Measurements from ENCODE around the gene ITPKA.

Gene ITPKA

DNA sequence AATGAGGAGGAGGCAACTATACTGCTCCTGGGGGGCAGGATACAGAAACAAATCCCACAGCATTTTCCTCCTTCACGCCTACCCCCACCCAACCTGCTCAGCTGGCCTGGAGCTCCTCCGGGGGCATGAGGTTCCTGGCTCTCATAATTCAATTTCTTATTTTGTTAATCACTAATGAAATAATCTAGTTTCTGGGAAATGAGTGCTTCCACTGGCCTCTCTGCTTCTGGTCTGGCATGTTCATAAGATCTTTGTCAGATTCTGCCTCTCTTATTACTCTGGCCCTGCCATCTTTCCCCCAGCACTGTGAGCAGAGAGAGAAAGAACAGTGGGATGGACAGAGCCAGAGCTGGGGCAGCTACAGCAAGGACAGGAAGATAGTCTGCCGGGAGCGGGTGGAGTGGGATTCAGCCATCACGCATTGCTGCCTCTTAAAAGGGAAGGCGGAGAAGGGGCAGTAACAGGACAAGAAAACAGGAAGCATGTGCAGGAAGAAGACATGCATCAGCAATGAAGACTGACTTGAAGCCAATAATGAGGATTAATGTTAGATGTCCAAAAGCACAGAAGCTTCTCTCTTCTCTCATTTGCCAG lies 36.8 kb downstream of the ITPKA start:
- Histone ChIP-seq H3K4me3 (ENCODE audit: low read depth, low read length) (no peak overlapping the region), H3K4me2 (ENCODE audit: low read length) (no peak overlapping the region), H2BK12ac (ENCODE audit: low read length) (no peak overlapping the region), H4K91ac (ENCODE audit: low read depth, low read length) (no peak overlapping the region), H2AFZ (ENCODE audit: insufficient read depth, low read length, poor library complexity) (no peak overlapping the region), H3K4ac (ENCODE audit: low read depth, low read length) (no peak overlapping the region), H2BK120ac (ENCODE audit: insufficient read depth, low read length, poor library complexity) (no peak overlapping the region), H4K8ac (ENCODE audit: low read depth, low read length) (no peak overlapping the region), H3K18ac (ENCODE audit: low read length) (no peak overlapping the region), H3K23ac (ENCODE audit: low read length) (no peak overlapping the region), H2AK5ac (ENCODE audit: low read length) (no peak overlapping the region), H3K36me3 (ENCODE audit: control insufficient read depth in 1 of 2, insufficient read depth in 2 of 2, low read length in 2 of 2) (peaks cover 59 to 72% of the 10 kb centered on the region in 2 experiments), H2BK5ac (ENCODE audit: low read depth, low read length, poor library complexity) (no peak overlapping the region), H3K9me3 (ENCODE audit: insufficient read depth, low read depth, low read length) (no peaks in the 10 kb centered on the region), H3K14ac (ENCODE audit: low read length) (no peak overlapping the region), H3K27ac (ENCODE audit: low read depth, low read length) (no peak overlapping the region), H3K4me1 (ENCODE audit: control insufficient read depth in 1 of 2, insufficient read depth in 2 of 2, low read length in 2 of 2) (no peaks in the 10 kb centered on the region), H3K79me2 (ENCODE audit: control insufficient read depth, insufficient read depth, low read length, poor library complexity) (no peaks in the 10 kb centered on the region), H3K9ac (ENCODE audit: low read length) (no peak overlapping the region), H3K27me3 (ENCODE audit: insufficient read depth, low read length) (no peaks in the 10 kb centered on the region), H4K12ac (ENCODE audit: low read depth, low read length) (no peak overlapping the region), H3K79me1 (ENCODE audit: low read length) (no peaks in the 10 kb centered on the region)
- DNase-seq: no peak
- WGBS (ENCODE audit: extremely low coverage, insufficient coverage, insufficient read length): no CpG with 5 or more reads among the region's 6 CpGs

DNA sequence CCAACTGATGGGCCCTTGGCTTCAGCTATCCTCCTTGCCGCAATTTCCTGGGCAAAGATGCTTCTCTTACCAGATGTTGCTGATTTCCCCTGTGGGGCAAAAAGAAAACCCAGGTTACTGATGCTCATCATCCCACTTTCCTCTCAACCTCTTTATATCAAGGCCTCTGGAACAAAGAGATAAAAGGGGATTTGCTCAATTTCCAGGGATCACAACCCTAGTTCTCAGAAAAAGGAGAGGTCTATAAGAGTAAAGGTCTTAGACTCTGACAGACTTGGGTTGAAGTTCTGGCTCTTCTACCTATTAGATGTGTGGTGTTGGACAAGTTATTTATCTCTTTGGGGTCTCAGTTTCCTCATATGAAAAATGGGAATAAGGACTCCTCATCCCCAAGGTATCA lies 41.9 kb downstream of the ITPKA start:
- Histone ChIP-seq H3K79me1 (ENCODE audit: low read length) (no peaks in the 10 kb centered on the region), H4K8ac (ENCODE audit: low read depth, low read length) (no peak overlapping the region), H3K79me2 (ENCODE audit: control insufficient read depth, insufficient read depth, low read length, poor library complexity) (no peaks in the 10 kb centered on the region), H2BK5ac (ENCODE audit: low read depth, low read length, poor library complexity) (no peak overlapping the region), H2AFZ (ENCODE audit: insufficient read depth, low read length, poor library complexity) (no peak overlapping the region), H2BK120ac (ENCODE audit: insufficient read depth, low read length, poor library complexity) (no peak overlapping the region), H3K4me1 (ENCODE audit: control insufficient read depth in 1 of 2, insufficient read depth in 2 of 2, low read length in 2 of 2) (no peaks in the 10 kb centered on the region), H3K4me3 (ENCODE audit: low read depth, low read length) (no peak overlapping the region), H3K23ac (ENCODE audit: low read length) (no peak overlapping the region), H3K36me3 (ENCODE audit: control insufficient read depth in 1 of 2, insufficient read depth in 2 of 2, low read length in 2 of 2) (peaks cover 36 to 44% of the 10 kb centered on the region in 2 experiments), H2AK5ac (ENCODE audit: low read length) (no peak overlapping the region), H3K4ac (ENCODE audit: low read depth, low read length) (no peak overlapping the region), H2BK12ac (ENCODE audit: low read length) (no peak overlapping the region), H3K9ac (ENCODE audit: low read length) (no peak overlapping the region), H4K12ac (ENCODE audit: low read depth, low read length) (no peak overlapping the region), H4K91ac (ENCODE audit: low read depth, low read length) (no peak overlapping the region), H3K4me2 (ENCODE audit: low read length) (no peak overlapping the region), H3K27me3 (ENCODE audit: insufficient read depth, low read length) (no peaks in the 10 kb centered on the region), H3K9me3 (ENCODE audit: insufficient read depth, low read depth, low read length) (no peaks in the 10 kb centered on the region), H3K27ac (ENCODE audit: low read depth, low read length) (no peak overlapping the region), H3K18ac (ENCODE audit: low read length) (no peak overlapping the region), H3K14ac (ENCODE audit: low read length) (no peak overlapping the region)
- no CpG with 5 or more reads among the region's 1 CpG for WGBS (ENCODE audit: extremely low coverage, insufficient coverage, insufficient read length)
- no peak for DNase-seq

- Histone ChIP-seq H3K4me1 (ENCODE audit: control insufficient read depth in 1 of 2, insufficient read depth in 2 of 2, low read length in 2 of 2) (no peaks in the 10 kb centered on the region), H3K23ac (ENCODE audit: low read length) (no peak overlapping the region), H3K4me3 (ENCODE audit: low read depth, low read length) (peak overlapping the region; percentile 19), H2BK120ac (ENCODE audit: insufficient read depth, low read length, poor library complexity) (no peak overlapping the region), H3K79me2 (ENCODE audit: control insufficient read depth, insufficient read depth, low read length, poor library complexity) (no peaks in the 10 kb centered on the region), H2AK5ac (ENCODE audit: low read length) (no peak overlapping the region), H4K12ac (ENCODE audit: low read depth, low read length) (no peak overlapping the region), H3K36me3 (ENCODE audit: control insufficient read depth in 1 of 2, insufficient read depth in 2 of 2, low read length in 2 of 2) (peaks cover 30 to 37% of the 10 kb centered on the region in 2 experiments), H3K27ac (ENCODE audit: low read depth, low read length) (no peak overlapping the region), H3K14ac (ENCODE audit: low read length) (no peak overlapping the region), H3K18ac (ENCODE audit: low read length) (no peak overlapping the region), H3K9me3 (ENCODE audit: insufficient read depth, low read depth, low read length) (no peaks in the 10 kb centered on the region), H2BK12ac (ENCODE audit: low read length) (no peak overlapping the region), H3K4ac (ENCODE audit: low read depth, low read length) (no peak overlapping the region), H4K91ac (ENCODE audit: low read depth, low read length) (no peak overlapping the region), H2BK5ac (ENCODE audit: low read depth, low read length, poor library complexity) (no peak overlapping the region), H2AFZ (ENCODE audit: insufficient read depth, low read length, poor library complexity) (no peak overlapping the region), H3K79me1 (ENCODE audit: low read length) (no peaks in the 10 kb centered on the region), H3K9ac (ENCODE audit: low read length) (no peak overlapping the region), H4K8ac (ENCODE audit: low read depth, low read length) (no peak overlapping the region), H3K4me2 (ENCODE audit: low read length) (no peak overlapping the region), H3K27me3 (ENCODE audit: insufficient read depth, low read length) (no peaks in the 10 kb centered on the region)
- no CpG with 5 or more reads among the region's 11 CpGs for WGBS (ENCODE audit: extremely low coverage, insufficient coverage, insufficient read length)
- no peak for DNase-seq
Measured at GRCh38 chr15:41536866-41537265, 43.2 kb downstream of the ITPKA start.

GRCh38 chr15:41543521-41543870 lies 49.8 kb downstream of the ITPKA start:
- H2AK5ac ChIP-seq (ENCODE audit: low read length): no peak overlapping the region
- H3K9me3 ChIP-seq (ENCODE audit: insufficient read depth, low read depth, low read length): no peaks in the 10 kb centered on the region

More at GRCh38 chr15:41543521-41543870, 49.8 kb downstream of the ITPKA start:
- H3K36me3 ChIP-seq (ENCODE audit: control insufficient read depth in 1 of 2, insufficient read depth in 2 of 2, low read length in 2 of 2): no peaks in the 10 kb centered on the region
- WGBS (ENCODE audit: extremely low coverage, insufficient coverage, insufficient read length): no CpG with 5 or more reads among the region's 8 CpGs
- no peak overlapping the region for H2AFZ ChIP-seq (ENCODE audit: insufficient read depth, low read length, poor library complexity)
- H3K4me2 ChIP-seq (ENCODE audit: low read length): peak overlapping the region; percentile 56
- H3K79me2 ChIP-seq (ENCODE audit: control insufficient read depth, insufficient read depth, low read length, poor library complexity): peaks cover 3% of the 10 kb centered on the region
- peak overlapping the region; percentile 65 for H3K27ac ChIP-seq (ENCODE audit: low read depth, low read length)
- peak overlapping the region; percentile 78 for H3K9ac ChIP-seq (ENCODE audit: low read length)
- no peak overlapping the region for H2BK12ac ChIP-seq (ENCODE audit: low read length)
- no peak overlapping the region for H3K23ac ChIP-seq (ENCODE audit: low read length)
- peak overlapping the region; percentile 95 for H4K8ac ChIP-seq (ENCODE audit: low read depth, low read length)
- no peak overlapping the region for H2BK120ac ChIP-seq (ENCODE audit: insufficient read depth, low read length, poor library complexity)
- H3K79me1 ChIP-seq (ENCODE audit: low read length): peaks cover 3% of the 10 kb centered on the region
- no peak overlapping the region for H4K91ac ChIP-seq (ENCODE audit: low read depth, low read length)
- H3K18ac ChIP-seq (ENCODE audit: low read length): no peak overlapping the region
- no peaks in the 10 kb centered on the region for H3K27me3 ChIP-seq (ENCODE audit: insufficient read depth, low read length)
- peaks cover 0 to 3% of the 10 kb centered on the region in 2 experiments for H3K4me1 ChIP-seq (ENCODE audit: control insufficient read depth in 1 of 2, insufficient read depth in 2 of 2, low read length in 2 of 2)
- no peak for DNase-seq
- no peak overlapping the region for H2BK5ac ChIP-seq (ENCODE audit: low read depth, low read length, poor library complexity)
- no peak overlapping the region for H3K4ac ChIP-seq (ENCODE audit: low read depth, low read length)
- H3K4me3 ChIP-seq (ENCODE audit: low read depth, low read length): peak overlapping the region; percentile 91
- H3K14ac ChIP-seq (ENCODE audit: low read length): no peak overlapping the region
- H4K12ac ChIP-seq (ENCODE audit: low read depth, low read length): no peak overlapping the region

Data from trophoblast cell (in vitro differentiated cells and primary cell).